ENCODE results near the gene LINGO4.

DNA sequence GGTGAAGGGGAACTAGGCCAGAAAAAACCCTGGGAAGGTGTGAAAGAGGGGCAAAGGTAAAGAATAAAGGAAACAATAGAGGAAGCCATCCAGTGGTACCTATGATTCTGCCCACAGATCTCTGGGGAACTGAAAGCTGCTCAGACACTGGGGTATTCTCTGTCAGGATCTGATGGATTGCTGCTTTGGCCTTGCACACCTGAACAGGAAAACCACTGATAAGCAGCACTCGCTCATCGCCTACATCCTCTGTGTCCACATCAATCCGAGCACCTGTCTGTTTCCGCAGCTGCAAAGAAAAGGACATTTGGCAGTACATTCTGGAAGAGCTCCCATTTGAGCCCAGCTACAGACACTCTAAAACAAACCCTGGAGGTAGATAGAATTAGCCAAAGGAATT is 25.4 kb downstream of the LINGO4 start:
- no peak for TF ChIP-seq POLR2AphosphoS5 (IDR thresholded peaks at IDR 0.05)
- no peak for TF ChIP-seq POLR2A (IDR thresholded peaks at IDR 0.05)
- TF ChIP-seq, protein P1, sequence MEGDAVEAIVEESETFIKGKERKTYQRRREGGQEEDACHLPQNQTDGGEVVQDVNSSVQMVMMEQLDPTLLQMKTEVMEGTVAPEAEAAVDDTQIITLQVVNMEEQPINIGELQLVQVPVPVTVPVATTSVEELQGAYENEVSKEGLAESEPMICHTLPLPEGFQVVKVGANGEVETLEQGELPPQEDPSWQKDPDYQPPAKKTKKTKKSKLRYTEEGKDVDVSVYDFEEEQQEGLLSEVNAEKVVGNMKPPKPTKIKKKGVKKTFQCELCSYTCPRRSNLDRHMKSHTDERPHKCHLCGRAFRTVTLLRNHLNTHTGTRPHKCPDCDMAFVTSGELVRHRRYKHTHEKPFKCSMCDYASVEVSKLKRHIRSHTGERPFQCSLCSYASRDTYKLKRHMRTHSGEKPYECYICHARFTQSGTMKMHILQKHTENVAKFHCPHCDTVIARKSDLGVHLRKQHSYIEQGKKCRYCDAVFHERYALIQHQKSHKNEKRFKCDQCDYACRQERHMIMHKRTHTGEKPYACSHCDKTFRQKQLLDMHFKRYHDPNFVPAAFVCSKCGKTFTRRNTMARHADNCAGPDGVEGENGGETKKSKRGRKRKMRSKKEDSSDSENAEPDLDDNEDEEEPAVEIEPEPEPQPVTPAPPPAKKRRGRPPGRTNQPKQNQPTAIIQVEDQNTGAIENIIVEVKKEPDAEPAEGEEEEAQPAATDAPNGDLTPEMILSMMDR (IDR thresholded peaks at IDR 0.05) = no peak
